ENCODE measurements around the gene MARVELD2. TPM values are rescaled to one million over a fixed set of nuclear protein-coding genes. Genes with fewer than 3 reads are reported as not detected.

Gene MARVELD2
- total and polyA plus RNA-seq, 2 of the 13 experiments (the other 11 are each of a cell fraction or from before 2014, with no cell fraction given): 11.1 to 15.4 TPM

DNA sequence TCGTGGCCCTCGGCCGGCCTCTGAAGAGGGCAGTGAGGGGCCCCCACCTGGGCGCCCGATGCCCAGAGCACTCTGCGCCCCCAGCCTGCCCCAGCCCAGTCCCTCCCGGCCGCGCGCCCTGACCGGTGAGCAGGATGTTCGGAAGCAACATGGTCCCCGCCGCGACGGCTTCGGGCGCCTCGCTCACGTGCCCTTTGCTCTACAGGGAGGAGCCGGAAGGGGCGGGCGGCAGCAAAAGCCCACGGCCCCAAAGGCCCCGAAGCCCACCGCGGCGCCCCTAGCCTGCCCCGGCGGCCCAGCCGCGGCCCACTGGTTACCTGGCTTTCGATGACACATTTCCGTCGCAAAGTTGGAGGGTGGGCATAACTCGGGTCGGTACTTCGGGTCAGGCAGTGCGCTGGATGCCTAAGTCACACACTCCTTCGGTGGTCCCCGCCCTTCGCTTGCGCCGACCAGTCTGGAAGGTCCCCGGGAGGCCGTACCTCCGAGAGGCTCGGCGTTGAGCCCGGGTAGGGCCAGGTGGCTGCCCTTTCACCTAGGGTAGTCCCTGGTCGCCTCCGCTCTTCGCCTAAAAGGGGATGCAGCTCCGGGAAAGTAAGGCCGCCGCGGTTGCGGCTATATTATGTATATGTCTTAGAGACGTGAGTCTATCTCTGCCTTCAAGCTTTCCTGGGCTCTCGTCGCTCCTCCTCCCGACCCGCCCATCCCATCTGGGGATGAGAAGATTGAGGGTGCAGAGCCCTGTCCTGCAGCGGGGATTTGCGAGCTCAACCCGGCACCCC, 45.4 kb upstream of the MARVELD2 start, which contains the start of the genes AK6, RAD17 and TAF9 (continued):
- TF ChIP-seq NCOR1 (IDR thresholded peaks at IDR 0.05; ENCODE audit: borderline replicate concordance, low read length) (peak; percentile 62; the same call in 1 of the 2 replicates), ZBTB42 (CRISPR knock-in tag; IDR thresholded peaks at IDR 0.05) (peak; percentile 78; the same call in 1 of the 2 replicates), ZNF431 (CRISPR knock-in tag; IDR thresholded peaks at IDR 0.05; ENCODE audit: borderline replicate concordance, low read depth) (0 out of 2 replicates have a peak, but pooled peaks have one; percentile 63), HNRNPH1 (optimal IDR thresholded peaks at IDR 0.05; ENCODE audit: low read depth, low read length) (no peak), HMG20A (CRISPR knock-in tag; IDR thresholded peaks at IDR 0.05; ENCODE audit: borderline replicate concordance) (no peak; the same call in 1 of the 2 replicates), ZNF549 (CRISPR knock-in tag; IDR thresholded peaks at IDR 0.05) (no peak), FOSL2 (CRISPR knock-in tag; IDR thresholded peaks at IDR 0.05) (0 out of 2 replicates have a peak, but pooled peaks have one; percentile 31), ZNF547 (CRISPR knock-in tag; IDR thresholded peaks at IDR 0.05) (peak; percentile 91), SOX13 (IDR thresholded peaks at IDR 0.05) (peak; percentile 12; the same call in 1 of the 2 replicates), SOX13 (CRISPR knock-in tag; conservative IDR thresholded peaks at IDR 0.05 in 1 of 2, IDR thresholded peaks at IDR 0.05 in 1 of 2) (0 out of 4 replicates have a peak, but pooled peaks of 1 of the 2 experiments have one; percentile 21), AKAP8 (CRISPR knock-in tag; IDR thresholded peaks at IDR 0.05) (peak; percentile 50; the same call in 1 of the 2 replicates), ZFP36L1 (CRISPR knock-in tag; IDR thresholded peaks at IDR 0.05) (0 out of 2 replicates have a peak, but pooled peaks have one; percentile 16), TMF1 (CRISPR knock-in tag; IDR thresholded peaks at IDR 0.05; ENCODE audit: low read depth) (peak; percentile 54; the same call in 1 of the 2 replicates), SMC3 (IDR thresholded peaks at IDR 0.05; ENCODE audit: low read length) (no peak), HNRNPLL (IDR thresholded peaks at IDR 0.05; ENCODE audit: low read depth, low read length, poor library complexity, severe bottlenecking) (peak; percentile 93), SIN3B (IDR thresholded peaks at IDR 0.05; ENCODE audit: low read length) (no peak; the same call in 1 of the 2 replicates), ZNF337 (CRISPR knock-in tag; IDR thresholded peaks at IDR 0.05; ENCODE audit: borderline replicate concordance, low read depth) (no peak), ARID2 (CRISPR knock-in tag; IDR thresholded peaks at IDR 0.05; ENCODE audit: borderline replicate concordance) (no peak; the same call in 1 of the 2 replicates)
- TF ChIP-seq, protein P1, sequence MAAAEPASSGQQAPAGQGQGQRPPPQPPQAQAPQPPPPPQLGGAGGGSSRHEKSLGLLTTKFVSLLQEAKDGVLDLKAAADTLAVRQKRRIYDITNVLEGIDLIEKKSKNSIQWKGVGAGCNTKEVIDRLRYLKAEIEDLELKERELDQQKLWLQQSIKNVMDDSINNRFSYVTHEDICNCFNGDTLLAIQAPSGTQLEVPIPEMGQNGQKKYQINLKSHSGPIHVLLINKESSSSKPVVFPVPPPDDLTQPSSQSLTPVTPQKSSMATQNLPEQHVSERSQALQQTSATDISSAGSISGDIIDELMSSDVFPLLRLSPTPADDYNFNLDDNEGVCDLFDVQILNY (CRISPR knock-in tag; conservative IDR thresholded peaks at IDR 0.05): no peak
- TF ChIP-seq, protein P2, sequence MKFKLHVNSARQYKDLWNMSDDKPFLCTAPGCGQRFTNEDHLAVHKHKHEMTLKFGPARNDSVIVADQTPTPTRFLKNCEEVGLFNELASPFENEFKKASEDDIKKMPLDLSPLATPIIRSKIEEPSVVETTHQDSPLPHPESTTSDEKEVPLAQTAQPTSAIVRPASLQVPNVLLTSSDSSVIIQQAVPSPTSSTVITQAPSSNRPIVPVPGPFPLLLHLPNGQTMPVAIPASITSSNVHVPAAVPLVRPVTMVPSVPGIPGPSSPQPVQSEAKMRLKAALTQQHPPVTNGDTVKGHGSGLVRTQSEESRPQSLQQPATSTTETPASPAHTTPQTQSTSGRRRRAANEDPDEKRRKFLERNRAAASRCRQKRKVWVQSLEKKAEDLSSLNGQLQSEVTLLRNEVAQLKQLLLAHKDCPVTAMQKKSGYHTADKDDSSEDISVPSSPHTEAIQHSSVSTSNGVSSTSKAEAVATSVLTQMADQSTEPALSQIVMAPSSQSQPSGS (CRISPR knock-in tag; IDR thresholded peaks at IDR 0.05): peak; percentile 79
- TF ChIP-seq, protein P3, sequence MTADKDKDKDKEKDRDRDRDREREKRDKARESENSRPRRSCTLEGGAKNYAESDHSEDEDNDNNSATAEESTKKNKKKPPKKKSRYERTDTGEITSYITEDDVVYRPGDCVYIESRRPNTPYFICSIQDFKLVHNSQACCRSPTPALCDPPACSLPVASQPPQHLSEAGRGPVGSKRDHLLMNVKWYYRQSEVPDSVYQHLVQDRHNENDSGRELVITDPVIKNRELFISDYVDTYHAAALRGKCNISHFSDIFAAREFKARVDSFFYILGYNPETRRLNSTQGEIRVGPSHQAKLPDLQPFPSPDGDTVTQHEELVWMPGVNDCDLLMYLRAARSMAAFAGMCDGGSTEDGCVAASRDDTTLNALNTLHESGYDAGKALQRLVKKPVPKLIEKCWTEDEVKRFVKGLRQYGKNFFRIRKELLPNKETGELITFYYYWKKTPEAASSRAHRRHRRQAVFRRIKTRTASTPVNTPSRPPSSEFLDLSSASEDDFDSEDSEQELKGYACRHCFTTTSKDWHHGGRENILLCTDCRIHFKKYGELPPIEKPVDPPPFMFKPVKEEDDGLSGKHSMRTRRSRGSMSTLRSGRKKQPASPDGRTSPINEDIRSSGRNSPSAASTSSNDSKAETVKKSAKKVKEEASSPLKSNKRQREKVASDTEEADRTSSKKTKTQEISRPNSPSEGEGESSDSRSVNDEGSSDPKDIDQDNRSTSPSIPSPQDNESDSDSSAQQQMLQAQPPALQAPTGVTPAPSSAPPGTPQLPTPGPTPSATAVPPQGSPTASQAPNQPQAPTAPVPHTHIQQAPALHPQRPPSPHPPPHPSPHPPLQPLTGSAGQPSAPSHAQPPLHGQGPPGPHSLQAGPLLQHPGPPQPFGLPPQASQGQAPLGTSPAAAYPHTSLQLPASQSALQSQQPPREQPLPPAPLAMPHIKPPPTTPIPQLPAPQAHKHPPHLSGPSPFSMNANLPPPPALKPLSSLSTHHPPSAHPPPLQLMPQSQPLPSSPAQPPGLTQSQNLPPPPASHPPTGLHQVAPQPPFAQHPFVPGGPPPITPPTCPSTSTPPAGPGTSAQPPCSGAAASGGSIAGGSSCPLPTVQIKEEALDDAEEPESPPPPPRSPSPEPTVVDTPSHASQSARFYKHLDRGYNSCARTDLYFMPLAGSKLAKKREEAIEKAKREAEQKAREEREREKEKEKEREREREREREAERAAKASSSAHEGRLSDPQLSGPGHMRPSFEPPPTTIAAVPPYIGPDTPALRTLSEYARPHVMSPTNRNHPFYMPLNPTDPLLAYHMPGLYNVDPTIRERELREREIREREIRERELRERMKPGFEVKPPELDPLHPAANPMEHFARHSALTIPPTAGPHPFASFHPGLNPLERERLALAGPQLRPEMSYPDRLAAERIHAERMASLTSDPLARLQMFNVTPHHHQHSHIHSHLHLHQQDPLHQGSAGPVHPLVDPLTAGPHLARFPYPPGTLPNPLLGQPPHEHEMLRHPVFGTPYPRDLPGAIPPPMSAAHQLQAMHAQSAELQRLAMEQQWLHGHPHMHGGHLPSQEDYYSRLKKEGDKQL (CRISPR knock-in tag; IDR thresholded peaks at IDR 0.05; ENCODE audit: low read depth): no peak; the same call in 1 of the 2 replicates

All from HepG2 (cell line).